Measurements from ENCODE around the gene FIS1.
A peak's percentile ranks its signal among the peaks of the same experiment; 100 is the strongest.
"Not testable (repeated sequence)": the region's sequence is repeated elsewhere in the genome, so short reads cannot be mapped to it uniquely, and the experiment has no call there.

The FIS1 gene

DNA sequence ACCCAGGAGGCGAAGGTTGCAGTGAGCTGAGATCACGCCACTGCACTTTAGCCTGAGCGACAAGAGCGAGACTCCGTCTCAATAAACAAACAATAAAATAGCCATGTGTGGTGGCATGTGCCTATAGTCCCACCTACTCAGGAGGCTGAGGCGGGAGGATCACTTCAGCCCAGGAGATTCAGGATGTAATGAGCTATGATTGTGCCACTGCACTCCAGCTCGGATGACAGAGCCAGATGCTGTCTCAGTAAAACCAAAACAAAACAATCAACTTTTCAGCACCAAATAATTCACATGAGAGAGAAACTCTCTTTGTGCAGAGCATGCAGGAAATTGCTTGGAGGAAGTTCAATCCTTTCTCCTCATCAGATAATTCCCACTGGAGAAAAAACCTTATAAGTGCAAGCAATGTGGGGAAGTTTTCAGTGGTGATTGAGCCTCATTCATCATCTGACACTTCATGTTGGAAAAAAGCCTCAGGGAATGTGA is 13.4 kb upstream of the FIS1 start:
- no peak for DNase-seq (ENCODE audit: low read depth)

DNA sequence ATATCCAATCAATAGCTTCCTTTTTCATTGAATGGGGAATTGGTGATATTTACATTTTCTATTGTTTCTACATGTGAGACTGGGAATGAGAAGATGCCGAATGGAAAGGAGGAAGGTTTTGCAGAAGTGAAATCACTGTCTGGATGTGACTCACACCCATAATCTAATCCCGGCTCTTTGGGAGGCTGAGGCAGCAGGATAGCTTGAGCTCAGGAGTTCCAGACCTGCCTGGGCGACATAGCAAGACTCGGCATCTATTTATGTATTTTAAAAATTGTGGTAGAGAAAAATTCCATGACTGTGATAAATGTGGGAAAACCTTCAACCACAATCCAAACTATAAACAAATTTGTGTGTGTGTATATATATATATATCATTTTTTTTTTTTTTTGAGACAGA is 10.9 kb upstream of the FIS1 start:
- no peak for DNase-seq (ENCODE audit: low read depth)

DNA sequence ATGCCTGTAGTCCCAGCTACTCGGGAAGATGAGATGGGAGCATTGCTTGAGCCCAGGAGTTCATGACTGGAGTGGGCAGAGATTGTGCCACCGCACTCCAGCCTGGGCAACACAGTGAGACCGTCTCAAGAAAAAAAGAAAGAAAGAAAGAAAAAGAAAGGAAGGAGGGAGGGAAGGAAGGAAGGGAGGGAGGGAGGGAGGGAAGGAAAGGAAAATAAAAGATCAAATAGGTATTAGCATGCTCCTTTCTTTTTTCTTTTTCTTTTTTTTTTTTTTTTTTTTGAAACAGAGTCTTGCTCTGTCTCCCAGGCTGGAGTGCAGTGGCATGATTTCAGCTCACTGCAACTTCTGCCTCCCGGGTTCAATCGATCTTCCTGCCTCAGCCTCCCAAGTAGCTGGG is 8.3 kb upstream of the FIS1 start:
- not testable (repeated sequence) for DNase-seq (ENCODE audit: low read depth)

DNA sequence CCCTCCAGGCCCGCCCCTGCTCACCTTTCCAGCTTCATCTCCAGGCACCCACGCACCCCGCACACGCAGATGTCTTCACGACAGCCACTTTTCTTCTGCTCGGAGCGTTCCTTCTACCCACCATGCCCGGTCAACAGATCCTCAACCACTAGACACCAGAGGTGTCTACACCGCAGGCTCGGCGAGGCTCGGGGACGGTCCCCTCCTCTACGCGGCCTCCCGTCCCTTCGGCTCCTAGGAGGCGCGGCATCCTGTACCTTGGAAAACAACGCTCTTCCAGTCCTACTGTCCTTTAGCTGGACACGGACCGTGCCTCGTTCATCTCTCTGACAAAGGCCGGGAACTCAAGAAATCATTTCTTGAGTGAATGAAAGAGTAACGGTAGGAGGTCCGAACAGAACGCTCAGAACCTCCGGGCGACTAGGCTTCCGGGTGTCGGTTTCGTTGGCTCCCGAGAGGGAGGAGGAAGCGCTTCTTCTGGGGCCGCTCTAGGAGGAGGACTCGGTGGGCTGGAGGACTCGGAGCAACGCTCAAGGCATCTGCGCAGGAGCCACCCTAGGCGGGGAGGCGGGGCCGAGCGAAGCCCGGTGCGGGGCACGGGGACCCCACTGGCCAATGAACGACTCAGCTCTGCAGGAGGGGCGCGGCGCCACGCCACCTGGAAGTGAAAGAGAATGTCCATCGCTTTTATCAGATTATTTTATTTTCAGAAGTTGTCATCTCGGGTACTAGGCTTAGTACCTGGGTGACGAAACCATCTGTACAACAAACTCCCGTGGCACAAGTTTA is 7.2 kb upstream of the FIS1 start:
- DNase-seq (ENCODE audit: low read depth) = peak; percentile 75

DNA sequence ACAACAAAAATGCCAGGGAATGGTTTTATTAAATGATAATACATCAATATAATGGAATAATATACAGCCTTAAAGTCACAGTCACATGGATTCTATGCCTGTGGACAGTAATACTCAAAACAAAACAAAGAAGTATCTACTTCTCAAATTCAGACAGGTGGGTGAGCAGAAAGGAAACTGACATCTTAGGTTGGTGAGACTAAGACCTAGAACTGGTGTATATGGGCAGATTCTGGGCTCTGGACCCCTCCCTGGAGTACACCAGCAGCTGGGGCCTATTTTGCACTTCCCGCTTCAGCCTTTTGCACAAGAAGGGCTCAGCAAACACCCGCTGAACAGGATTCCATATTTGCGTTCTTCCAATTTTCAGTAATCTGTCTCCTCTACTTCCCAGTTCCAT is 5.4 kb upstream of the FIS1 start:
- DNase-seq (ENCODE audit: low read depth) = no peak

DNA sequence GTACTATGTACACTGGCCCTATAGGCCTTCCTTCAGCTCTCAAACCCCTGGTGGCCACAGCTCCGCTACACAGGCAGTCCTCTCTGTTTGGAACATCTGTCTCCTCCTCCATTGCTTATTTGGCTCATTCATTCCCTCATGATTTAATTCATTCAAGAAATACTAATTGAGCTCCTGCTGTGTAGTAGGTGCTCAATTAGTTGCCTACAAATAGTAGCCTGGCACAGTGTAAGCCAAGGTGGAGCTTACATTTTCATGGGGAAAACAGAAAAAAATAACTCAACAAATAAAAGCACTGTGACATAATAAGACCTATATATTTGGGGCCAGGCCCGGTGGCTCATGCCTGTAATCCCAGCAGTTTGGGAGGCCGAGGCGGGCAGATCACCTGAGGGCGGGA is 3.4 kb upstream of the FIS1 start:
- DNase-seq (ENCODE audit: low read depth) = no peak

DNA sequence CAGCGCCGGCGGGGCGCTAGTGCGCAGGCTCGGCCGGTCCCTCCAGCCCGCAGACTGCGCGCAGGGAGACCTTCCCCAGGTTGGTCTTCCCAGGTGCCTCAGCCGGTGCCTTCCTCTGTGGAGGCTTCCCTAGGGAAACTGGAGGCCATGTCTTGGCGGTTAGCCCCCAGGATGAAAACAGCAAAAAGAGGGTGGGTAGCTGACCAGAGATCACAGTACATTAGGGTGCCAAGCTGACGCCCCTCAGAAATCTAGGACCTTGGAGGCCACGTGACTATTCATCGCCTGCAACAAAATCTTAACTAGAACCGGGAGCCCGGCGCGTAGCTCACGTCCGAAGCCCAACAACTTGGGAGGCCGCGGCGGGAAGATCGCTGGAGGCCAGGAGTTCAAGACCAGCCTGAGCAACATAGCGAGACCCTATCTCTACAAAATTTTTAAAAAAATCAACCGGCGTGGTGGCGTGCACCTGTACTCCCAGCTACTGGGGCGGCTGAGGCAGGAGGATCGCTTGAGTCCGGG is 327 bp upstream of the FIS1 start:
- DNase-seq (ENCODE audit: low read depth) = no peak

DNA sequence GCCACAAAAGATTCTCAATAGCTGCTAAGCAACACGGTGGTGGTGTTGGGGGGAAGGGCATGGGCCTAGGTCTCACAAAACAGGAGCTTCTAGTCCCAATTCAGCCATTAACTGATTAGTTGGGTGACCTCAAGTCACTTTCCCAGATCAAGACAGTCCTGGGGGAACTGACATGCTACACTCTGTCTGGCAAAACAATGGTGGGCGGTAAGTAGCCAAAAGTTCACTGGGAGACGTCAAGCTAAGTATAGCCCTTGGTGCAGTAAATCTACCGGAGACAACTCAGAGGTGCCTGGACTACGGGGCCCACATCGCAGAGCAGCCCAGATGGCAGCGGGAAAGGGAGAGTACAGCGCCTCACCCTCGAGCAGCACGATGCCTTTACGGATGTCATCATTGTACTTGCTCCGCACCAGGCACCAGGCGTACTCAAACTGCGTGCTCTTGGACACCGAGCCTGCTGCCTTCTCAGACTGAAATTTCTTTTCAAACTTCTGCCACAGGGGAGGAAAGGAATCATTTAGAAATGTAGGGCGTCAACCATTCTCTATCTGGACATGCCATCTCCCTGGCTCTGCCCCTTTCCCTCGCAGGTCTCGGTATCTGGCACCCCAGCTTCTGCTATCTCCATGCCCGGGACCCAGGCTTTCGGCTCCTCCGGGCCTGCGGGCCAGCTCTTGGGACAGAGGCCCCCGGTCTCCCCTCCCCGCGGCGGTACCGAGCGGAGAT is 1.1 kb downstream of the FIS1 start:
- DNase-seq (ENCODE audit: low read depth) = no peak

DNA sequence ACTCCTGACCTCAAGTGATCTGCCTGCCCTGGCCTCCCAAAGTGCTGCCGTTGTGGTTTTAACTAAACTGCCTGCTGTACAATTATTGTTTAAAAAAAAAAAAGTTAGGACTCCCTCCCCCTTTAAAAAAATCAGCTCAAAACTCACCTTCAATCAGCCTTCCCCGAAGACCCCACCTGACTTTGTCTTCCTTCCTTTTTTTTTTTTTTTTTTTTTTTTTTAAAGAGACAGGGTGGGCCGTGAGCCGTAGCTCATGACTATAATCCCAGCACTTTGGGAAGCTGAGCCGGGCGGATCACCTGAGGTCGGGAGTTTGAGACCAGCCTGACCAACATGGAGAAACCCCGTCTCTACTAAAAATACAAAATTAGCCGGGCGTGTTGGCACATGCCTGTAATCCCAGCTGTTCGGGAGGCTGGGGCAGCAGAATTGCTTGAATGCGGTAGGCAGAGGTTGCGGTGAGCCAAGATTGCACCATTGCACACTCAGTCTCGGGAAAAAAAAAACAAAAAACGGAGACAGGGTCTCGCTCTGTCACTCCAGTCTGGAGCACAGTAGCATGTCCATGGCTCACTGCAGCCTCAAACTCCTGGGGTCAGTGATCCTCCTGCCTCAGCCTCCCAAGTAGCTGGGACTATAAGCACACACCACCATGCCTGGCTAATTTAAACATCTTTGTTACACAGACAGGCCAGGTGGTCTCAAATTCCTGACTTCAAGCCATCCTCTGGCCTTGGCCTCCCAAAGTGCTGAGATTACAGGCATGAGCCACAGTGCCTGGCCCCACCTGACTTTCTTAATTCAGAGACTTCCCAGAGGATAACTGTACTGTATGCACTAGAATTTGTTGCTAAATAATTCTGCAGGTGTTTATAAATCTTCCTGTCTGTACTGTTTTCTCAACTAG is 3.2 kb downstream of the FIS1 start:
- no peak for DNase-seq (ENCODE audit: low read depth)

DNA sequence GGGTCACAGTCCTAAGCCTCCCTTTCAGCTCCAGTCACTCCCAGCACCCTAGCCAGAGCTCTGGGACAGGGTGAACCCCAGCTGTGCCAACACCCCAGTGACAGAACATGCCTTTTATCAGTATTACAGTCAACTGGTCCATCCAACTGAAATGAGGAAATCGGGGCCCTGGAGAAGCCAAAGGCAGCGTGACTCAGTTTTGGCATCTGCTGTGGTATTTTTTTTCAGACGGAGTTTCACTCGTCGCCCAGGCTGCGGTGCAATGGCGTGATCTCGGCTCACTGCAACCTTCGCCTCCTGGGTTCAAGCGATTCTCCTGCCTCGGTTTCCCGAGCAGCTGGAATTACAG is 3.9 kb downstream of the FIS1 start:
- no peak for DNase-seq (ENCODE audit: low read depth)

DNA sequence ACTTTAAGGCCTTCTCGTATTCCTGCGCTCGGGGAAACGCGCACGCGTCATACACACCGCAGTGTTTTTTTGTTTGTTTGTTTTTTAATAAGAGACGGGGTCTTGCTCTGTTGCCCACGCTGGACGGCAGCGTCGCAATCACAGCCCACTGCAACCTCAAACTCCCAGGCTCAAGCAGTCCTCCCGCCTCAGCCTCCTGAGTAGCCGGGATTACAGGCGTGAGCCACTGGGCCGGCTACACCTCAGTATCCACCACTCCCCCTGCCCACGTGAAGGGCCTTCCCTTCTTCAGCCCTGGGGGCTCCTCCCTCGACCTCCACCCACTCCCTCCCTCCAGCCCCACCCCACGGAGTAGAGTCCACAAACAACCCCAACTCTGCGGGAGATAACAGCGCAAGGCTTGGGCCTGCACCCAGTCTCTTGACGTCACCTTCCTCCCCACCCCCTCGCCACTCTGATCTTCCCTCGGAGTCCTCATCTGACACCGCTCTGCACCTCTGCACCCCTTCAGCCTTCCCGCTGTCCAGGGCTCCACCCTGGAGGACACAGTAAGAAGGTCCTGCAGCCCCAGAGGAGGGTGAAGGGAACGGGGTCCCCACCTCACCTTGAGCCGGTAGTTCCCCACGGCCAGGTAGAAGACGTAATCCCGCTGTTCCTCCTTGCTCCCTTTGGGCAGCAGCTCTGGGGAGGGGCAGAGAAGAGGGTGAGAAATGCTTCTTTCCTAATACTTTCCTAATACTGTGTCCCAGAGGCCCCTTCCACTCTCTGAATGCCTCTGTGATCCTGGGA is 4.5 kb downstream of the FIS1 start:
- DNase-seq (ENCODE audit: low read depth) = no peak

DNA sequence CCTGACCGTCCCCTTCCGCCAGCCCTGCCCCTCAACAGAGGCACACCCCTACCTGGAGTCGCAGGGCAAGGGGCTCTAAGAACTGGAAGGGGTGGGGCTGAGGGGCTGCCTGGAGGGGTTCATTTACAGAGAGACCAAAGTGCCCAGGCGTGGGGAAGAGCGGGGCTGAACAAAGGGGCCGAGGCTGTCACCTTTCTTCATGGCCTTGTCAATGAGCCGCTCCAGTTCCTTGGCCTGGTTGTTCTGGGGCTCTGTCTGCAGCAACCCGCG is 5.0 kb downstream of the FIS1 start:
- DNase-seq (ENCODE audit: low read depth) = no peak

DNA sequence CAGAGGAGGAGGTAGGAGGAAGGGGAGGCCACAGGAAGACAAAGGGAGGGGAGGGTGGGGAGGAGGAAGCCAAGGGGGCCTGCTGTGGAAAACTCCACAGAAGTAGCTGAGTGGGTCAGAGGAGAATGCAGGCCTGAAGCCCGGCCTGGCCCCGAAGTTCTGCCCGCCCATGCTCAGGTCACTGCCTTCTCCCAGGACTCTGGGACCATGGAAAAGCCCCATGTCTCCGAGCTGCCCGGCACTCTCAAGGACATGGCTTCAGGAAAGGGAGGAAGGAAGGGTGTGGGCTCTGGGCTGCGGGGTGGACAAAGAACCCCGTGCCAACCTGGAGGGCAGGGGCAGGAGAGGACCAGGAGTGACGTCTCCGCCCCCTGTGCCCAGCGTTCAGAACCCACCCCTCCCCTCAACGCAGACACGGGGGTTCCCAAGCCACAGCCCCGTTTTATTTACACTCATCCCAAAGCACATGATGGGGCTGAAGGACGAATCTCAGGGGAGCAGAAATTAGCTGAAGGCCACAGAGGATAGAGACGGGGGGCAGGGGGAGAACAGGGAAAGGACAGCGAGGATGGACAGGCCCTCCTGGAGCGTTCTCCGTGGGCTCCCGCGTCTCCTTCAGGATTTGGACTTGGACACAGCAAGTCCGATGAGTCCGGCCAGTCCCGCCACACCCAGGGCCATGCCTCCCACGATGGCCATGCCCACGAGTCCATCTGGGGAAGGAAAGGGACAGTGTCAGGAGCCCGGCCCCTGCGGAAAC is 5.5 kb downstream of the FIS1 start:
- DNase-seq (ENCODE audit: low read depth) = no peak

DNA sequence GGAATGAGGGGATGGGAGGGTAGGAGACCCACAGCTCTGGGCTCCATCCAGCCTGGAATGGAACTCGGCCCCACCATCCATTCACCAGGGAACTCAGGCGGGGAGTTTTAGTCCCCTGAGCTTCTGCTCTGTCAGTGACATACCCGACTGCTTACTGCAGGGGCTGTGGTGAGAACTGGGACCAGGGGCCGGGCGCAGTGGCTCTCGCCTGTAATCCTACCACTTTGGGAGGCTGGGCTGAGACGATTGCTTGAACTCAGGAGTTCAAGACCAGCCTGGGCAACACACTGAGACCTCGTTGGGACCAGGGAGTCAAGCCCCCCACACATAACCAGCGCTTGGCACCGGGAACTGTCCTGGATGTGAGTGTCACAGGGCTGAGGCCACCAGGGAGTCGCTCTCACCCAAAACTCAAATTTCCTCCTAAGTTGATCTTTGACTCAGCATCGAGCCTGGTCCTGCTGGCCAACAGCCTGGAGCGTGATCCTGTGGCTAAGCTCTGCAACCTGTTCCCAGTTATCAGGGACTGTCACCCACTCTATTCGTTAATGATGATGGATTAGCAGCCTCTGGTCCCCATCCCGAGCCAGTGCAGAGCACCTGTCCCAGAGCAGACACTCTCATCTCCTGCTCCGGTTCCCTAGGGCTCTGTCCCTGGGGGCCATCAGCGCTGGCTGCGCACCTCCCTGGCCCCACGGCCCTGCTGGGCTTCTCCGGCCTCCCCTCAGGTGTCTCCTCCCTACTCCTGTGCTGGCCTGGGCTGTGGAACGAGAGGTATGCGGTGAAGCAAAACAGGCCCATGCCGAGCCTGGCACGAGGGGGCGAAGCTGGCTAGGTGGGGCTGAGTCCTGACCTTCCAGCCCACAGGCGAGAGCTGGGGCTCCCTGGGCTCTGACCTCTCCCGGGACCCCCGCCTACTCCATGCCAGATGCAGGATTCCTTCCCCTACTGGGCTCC is 6.4 kb downstream of the FIS1 start:
- DNase-seq (ENCODE audit: low read depth) = no peak

DNA sequence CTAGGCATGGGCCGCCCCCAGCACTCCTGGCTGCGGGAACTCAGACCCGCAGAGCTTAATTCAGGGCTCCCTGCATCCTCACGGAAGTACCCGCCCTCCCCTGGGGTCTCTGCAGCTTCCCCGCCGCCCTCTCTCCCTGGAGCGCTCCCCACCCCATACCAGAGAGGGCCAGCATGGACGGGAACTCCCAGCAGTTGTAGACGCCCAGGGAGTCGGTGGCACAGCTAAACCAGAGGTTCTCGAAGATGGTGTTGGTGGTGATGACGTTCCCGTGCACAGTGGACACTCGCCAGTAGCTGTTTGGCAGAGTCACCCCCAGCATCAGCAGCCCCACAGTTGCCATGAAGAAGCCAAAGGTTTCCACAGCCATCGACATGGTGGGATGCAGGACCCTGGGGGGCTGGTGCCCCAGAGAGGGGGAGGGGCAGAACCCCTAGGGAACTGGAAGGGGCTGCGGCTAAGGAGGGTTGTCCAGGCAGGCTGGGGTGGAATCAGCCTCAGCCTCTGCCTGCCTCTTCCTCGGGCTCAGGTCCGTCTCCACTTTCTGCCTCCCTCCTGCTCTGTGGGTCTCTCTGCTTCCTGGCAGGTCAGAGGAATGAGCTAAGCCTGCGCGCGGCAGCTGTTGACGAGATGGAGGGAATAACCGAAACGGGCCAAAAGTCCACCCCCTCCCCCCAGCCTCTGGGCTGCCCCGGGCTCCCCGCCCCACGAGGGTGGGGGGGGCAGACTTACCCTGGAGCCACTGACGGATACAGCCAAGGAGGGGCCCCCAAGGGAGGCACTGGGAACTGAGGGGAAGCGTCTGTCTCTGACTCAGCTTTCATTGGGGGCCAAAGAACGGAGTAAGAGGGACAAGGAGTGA is 7.4 kb downstream of the FIS1 start, which contains the start of gene CLDN15:
Gene CLDN15, minus strand, starts transcription at position 597 of the 862 bp plus-strand sequence. Its CDS starts 221 bp downstream, at position 376.
- DNase-seq (ENCODE audit: low read depth) = no peak

DNA sequence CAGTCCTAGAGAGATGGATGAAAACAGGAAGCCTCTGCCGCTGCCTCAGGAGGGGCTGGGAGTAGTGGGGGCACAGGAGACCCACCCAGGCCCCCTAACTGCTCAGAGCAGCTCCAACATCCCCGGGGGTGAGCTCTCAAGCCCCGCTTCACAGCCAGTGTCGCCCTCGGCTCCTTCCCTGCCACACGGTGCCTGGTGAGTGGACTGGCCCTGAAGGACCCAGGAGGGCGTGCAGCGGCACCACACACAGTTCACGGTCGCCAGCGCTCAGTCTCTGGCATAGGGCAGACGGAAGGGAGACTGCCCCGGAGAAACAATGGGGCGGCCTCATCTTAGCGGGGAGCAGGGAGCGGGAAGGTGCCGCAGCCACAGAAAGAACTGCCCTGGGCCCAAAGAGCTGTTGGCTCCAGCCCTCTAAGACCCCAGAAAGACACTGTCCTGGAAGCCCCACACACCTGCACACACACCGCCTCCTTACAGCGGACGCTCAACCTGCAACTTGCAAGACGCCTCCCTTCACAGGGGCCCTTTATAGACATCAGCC is 8.5 kb downstream of the FIS1 start:
- no peak for DNase-seq (ENCODE audit: low read depth)

DNA sequence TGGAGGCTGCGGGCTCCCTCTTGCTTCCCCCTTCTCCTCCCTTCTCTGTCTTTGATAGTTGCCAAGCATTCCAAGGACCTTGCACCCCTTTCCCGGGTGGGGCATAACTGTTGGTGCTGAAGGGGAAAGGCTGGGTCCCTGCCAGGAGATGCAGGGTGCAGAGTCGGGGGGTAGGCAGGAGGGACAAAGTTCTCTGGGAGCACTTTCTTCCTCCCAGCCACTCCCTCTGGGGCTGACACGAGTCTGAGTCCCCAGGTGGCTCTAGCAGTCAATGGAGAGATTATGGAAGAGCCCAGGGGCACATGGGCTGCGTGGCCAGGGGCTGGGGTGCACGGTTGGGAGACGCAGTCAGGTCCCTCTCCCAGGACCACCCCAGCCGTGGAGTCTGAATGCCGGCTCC is 9.4 kb downstream of the FIS1 start:
- DNase-seq (ENCODE audit: low read depth) = no peak

DNA sequence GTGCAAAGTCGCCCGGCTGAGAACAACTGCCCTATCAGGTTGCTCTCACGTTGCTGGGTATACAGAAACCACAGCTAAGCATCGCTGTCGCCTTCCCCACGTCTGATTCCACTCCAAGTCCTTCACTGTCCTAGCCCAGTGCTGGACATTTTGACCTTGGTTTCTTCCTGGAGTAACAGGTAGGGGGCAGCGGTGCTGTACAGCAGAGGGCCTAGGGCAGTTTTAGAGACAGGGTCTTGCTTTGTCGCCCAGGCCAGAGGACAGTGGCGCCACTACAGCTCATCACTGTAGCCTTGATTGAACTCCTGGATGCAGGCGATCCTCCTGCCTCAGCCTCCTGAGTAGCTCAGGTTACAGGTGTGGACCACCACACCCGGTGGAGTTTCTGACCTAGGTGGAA is 9.8 kb downstream of the FIS1 start:
- DNase-seq (ENCODE audit: low read depth) = no peak
